PC-9 (cell line): ENCODE measurements around the gene MDM4.

Source experiments
- CTCF ChIP-seq: fragments of 200-600 bp; sonication (generic); conservative IDR thresholded peaks from 2 replicates; pipeline ENCODE4 v1.6.1; 2017; ENCODE audit warnings: mixed run types, antibody characterized with exemption, mild to moderate bottlenecking, moderate library complexity
- EZH2 ChIP-seq: fragments of 200-600 bp; sonication (generic); IDR thresholded peaks from 2 replicates; pipeline ENCODE4 v1.8.0; 2017; ENCODE audit warnings: antibody characterized with exemption, low read depth

GRCh38 chr1:204495078-204495753, 21.0 kb upstream of the MDM4 start:
- no peak for TF ChIP-seq EZH2
- TF ChIP-seq CTCF = no peak
